Lower leg skin (tissue), 3 donors: ENCODE data around the gene TNP2.
"Not testable (repeated sequence)": the region's sequence is repeated elsewhere in the genome, so short reads cannot be mapped to it uniquely, and the experiment has no call there.

Source experiments
- CTCF ChIP-seq, 3 donors: fragments of 450-650 bp; IDR thresholded peaks; one replicate each; pipeline ENCODE4 v1.5.1; 2016; ENCODE audit warnings: antibody characterized with exemption in 3 of 3, mild to moderate bottlenecking in 3 of 3, moderate library complexity in 2 of 3
- POLR2A ChIP-seq, 2 donors: fragments of 450-650 bp; IDR thresholded peaks; one replicate each; pipeline ENCODE4 v1.6.1; 2016 to 2017; ENCODE audit warnings: antibody characterized with exemption in 2 of 2, mild to moderate bottlenecking in 1 of 2, moderate library complexity in 1 of 2

- TF ChIP-seq CTCF, POLR2A (IDR thresholded peaks at IDR 0.05): not testable (repeated sequence)
Observed at GRCh38 chr16:11298950-11299547, 29.9 kb upstream of the TNP2 start.
